Astrocyte (in vitro differentiated cells and primary cell): ENCODE data around the gene DDAH1. TPM values are rescaled to one million over a fixed set of nuclear protein-coding genes. Genes with fewer than 3 reads are reported as not detected.
A peak's percentile ranks its signal among the peaks of the same experiment; 100 is the strongest.

Experiments
- DNase-seq: peaks from one replicate; pipeline ENCODE4 v3.0.0-alpha.2; 2010; ENCODE audit warnings: low read depth
- FAIRE-seq: peaks from 2 replicates; lab custom pipeline; 2011; peaks lifted over from hg19 to GRCh38; lab: Jason Lieb, UNC
- H2AFZ ChIP-seq: 2 replicates; pipeline ENCODE4 v1.6.0; 2012; ENCODE audit warnings: low read depth, low read length, inconsistent platforms
- H3K27ac ChIP-seq: 2 replicates; pipeline ENCODE4 v1.5.1; 2011; ENCODE audit warnings: low read depth, low read length, inconsistent platforms
- H3K27me3 ChIP-seq: 2 replicates; pipeline ENCODE4 v1.6.0; 2011; ENCODE audit warnings: low read length, inconsistent platforms; ENCODE audit not compliant: insufficient read depth
- H3K36me3 ChIP-seq: 2 replicates; pipeline ENCODE4 v1.5.1; 2011; ENCODE audit warnings: low read length, inconsistent platforms; ENCODE audit not compliant: insufficient read depth
- H3K4me1 ChIP-seq: 2 replicates; pipeline ENCODE4 v1.5.1; 2011; ENCODE audit warnings: low read length, inconsistent platforms; ENCODE audit not compliant: insufficient read depth
- H3K4me2 ChIP-seq: 2 replicates; pipeline ENCODE4 v1.6.0; 2012; ENCODE audit warnings: low read length, inconsistent platforms
- H3K4me3 ChIP-seq: 2 replicates; pipeline ENCODE4 v1.5.1; 2011; ENCODE audit warnings: low read depth, mild to moderate bottlenecking, low read length, inconsistent platforms; ENCODE audit not compliant: insufficient read depth
- H3K79me2 ChIP-seq: 2 replicates; pipeline ENCODE4 v1.6.0; 2012; ENCODE audit warnings: mild to moderate bottlenecking, low read length, inconsistent platforms; ENCODE audit not compliant: insufficient read depth
- H3K9ac ChIP-seq: 2 replicates; pipeline ENCODE4 v1.6.0; 2012; ENCODE audit warnings: mild to moderate bottlenecking, low read length, inconsistent platforms
- H3K9me3 ChIP-seq: 2 replicates; pipeline ENCODE4 v1.5.1; 2012; ENCODE audit warnings: low read depth, mild to moderate bottlenecking, low read length, inconsistent platforms; ENCODE audit not compliant: insufficient read depth
- H4K20me1 ChIP-seq: 2 replicates; pipeline ENCODE4 v1.6.0; 2012; ENCODE audit warnings: low read length, inconsistent platforms; ENCODE audit not compliant: insufficient read depth
- H3K27ac Mint-ChIP-seq: one replicate; pipeline ENCODE4 v1.8.0; 2021; ENCODE audit warnings: mild to moderate bottlenecking, mixed read lengths; ENCODE audit not compliant: unreplicated experiment
- H3K27me3 Mint-ChIP-seq: one replicate; pipeline ENCODE4 v1.8.0; 2021; ENCODE audit warnings: low read depth, mixed read lengths; ENCODE audit not compliant: unreplicated experiment
- H3K36me3 Mint-ChIP-seq: one replicate; pipeline ENCODE4 v1.8.0; 2021; ENCODE audit warnings: low read depth, mixed read lengths; ENCODE audit not compliant: unreplicated experiment
- H3K4me1 Mint-ChIP-seq: one replicate; pipeline ENCODE4 v1.8.0; 2021; ENCODE audit warnings: low read depth, mixed read lengths; ENCODE audit not compliant: unreplicated experiment
- H3K4me3 Mint-ChIP-seq: one replicate; pipeline ENCODE4 v1.8.0; 2021; ENCODE audit warnings: mild to moderate bottlenecking, moderate library complexity, mixed read lengths; ENCODE audit not compliant: unreplicated experiment
- H3K9me3 Mint-ChIP-seq: one replicate; pipeline ENCODE4 v1.8.0; 2021; ENCODE audit warnings: mild to moderate bottlenecking, mixed read lengths; ENCODE audit not compliant: unreplicated experiment
- EZH2 ChIP-seq: IDR thresholded peaks from 2 replicates; pipeline ENCODE4 v1.6.1; 2012; ENCODE audit warnings: mild to moderate bottlenecking, low read length, inconsistent platforms; ENCODE audit not compliant: insufficient read depth
- total RNA-seq: library from RNA; stranded (reverse); gene quantifications from 2 replicates; pipeline ENCODE4 v1.2.1, GENCODE V29; 2021
- TF ChIP-seq, protein P1 (sequence below): IDR thresholded peaks from 2 replicates; pipeline ENCODE4 v1.5.1; 2011; ENCODE audit warnings: low read depth, mild to moderate bottlenecking, inconsistent platforms, low read length, moderate library complexity; ENCODE audit not compliant: insufficient read depth

Gene DDAH1
- total RNA-seq, 1 donor from 2014 or later, result 112 TPM

DNA sequence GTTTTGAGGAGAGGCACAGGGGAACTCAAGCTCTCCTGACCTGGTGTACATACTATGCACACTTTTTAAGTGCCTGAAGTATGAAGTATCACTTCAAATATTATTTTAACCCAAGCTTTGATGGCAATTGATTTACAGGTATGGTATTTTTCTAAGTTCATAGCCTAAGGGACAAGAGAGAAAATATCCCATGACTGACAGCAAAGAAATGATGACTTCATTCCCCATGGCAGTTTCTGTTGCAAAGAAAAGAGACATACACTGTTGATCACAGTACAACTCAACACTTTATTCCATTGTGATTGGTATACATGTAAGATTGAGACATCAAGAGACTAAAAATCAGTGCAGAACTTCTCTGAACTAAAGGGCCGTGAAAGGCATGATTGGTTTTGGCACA, 146.7 kb downstream of the DDAH1 start:
- H3K27me3 ChIP-seq, result no peaks in the 10 kb centered on the region
- TF ChIP-seq, protein P1, sequence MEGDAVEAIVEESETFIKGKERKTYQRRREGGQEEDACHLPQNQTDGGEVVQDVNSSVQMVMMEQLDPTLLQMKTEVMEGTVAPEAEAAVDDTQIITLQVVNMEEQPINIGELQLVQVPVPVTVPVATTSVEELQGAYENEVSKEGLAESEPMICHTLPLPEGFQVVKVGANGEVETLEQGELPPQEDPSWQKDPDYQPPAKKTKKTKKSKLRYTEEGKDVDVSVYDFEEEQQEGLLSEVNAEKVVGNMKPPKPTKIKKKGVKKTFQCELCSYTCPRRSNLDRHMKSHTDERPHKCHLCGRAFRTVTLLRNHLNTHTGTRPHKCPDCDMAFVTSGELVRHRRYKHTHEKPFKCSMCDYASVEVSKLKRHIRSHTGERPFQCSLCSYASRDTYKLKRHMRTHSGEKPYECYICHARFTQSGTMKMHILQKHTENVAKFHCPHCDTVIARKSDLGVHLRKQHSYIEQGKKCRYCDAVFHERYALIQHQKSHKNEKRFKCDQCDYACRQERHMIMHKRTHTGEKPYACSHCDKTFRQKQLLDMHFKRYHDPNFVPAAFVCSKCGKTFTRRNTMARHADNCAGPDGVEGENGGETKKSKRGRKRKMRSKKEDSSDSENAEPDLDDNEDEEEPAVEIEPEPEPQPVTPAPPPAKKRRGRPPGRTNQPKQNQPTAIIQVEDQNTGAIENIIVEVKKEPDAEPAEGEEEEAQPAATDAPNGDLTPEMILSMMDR, result no peak
- no peak for TF ChIP-seq EZH2
- H3K4me1 ChIP-seq, result peaks cover 71% of the 10 kb centered on the region
- Mint-ChIP-seq H3K27ac (peak overlapping the region; percentile 34), H3K36me3 (peaks cover 9% of the 10 kb centered on the region), H3K27me3 (no peaks in the 10 kb centered on the region), H3K4me3 (no peak overlapping the region), H3K9me3 (no peaks in the 10 kb centered on the region), H3K4me1 (peaks cover 71% of the 10 kb centered on the region)
- H3K9ac ChIP-seq, result no peak overlapping the region
- no peak overlapping the region for H2AFZ ChIP-seq
- H3K9me3 ChIP-seq, result no peaks in the 10 kb centered on the region
- H3K79me2 ChIP-seq, result no peaks in the 10 kb centered on the region
- H3K4me2 ChIP-seq, result no peak overlapping the region
- DNase-seq, result no peak
- peak; percentile 54 for FAIRE-seq
- H3K36me3 ChIP-seq, result peaks cover 4% of the 10 kb centered on the region
- H4K20me1 ChIP-seq, result no peaks in the 10 kb centered on the region
- H3K27ac ChIP-seq, result no peak overlapping the region
- no peak overlapping the region for H3K4me3 ChIP-seq

DNA sequence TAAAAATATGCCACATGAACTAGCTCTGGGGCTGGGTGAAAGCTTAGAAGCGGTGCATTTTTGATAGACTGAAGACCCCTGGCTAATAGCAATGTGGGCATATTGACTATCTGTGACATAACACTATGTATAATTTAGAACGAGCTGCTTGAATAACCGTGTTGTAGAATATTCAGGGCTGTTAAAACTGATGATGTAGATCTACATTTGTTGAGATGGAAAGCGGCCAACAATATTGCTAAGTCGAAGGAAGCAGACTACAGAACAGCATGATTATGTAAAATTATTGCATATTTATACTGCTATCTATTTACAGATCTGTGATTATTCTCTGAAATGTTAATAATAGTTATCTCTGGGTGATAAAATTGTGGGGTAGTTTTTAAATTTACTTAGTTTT, 147.4 kb downstream of the DDAH1 start:
- Histone ChIP-seq H3K27ac (no peak overlapping the region), H3K4me3 (no peak overlapping the region), H4K20me1 (no peaks in the 10 kb centered on the region), H3K79me2 (no peaks in the 10 kb centered on the region), H3K4me2 (no peak overlapping the region), H3K9me3 (no peaks in the 10 kb centered on the region), H3K27me3 (no peaks in the 10 kb centered on the region), H3K36me3 (peaks cover 4% of the 10 kb centered on the region), H3K9ac (no peak overlapping the region), H2AFZ (no peak overlapping the region), H3K4me1 (peaks cover 67% of the 10 kb centered on the region)
- Mint-ChIP-seq H3K4me3 (no peak overlapping the region), H3K36me3 (peaks cover 7% of the 10 kb centered on the region), H3K27me3 (no peaks in the 10 kb centered on the region), H3K4me1 (peaks cover 71% of the 10 kb centered on the region), H3K27ac (no peak overlapping the region), H3K9me3 (no peaks in the 10 kb centered on the region)
- FAIRE-seq (no peak), DNase-seq (no peak)
- TF ChIP-seq EZH2, result no peak
- TF ChIP-seq, protein P1, result no peak

DNA sequence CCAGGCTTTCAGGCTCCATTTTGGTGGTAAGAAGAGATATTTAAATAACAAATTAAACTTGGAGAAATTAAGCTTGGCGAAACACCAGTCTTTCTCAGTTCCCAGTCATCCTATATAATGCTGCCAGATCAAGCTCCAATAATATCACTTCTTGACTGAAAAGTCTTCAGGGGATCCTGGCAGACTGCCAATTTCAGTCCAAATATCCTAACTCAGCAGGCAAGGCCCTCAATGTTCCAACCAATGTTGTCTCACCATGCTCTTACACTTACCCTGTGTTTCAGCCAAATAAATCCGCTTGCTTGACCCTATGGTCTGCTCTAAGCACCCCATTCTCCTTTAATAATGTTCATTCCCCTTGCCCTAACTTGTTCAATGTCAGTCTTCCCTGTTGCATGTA, 148.6 kb downstream of the DDAH1 start:
- Mint-ChIP-seq H3K27me3 (no peaks in the 10 kb centered on the region), H3K9me3 (no peaks in the 10 kb centered on the region), H3K4me3 (no peak overlapping the region), H3K27ac (peak overlapping the region; percentile 63), H3K4me1 (peaks cover 71% of the 10 kb centered on the region), H3K36me3 (peaks cover 7% of the 10 kb centered on the region)
- no peaks in the 10 kb centered on the region for H3K27me3 ChIP-seq
- H3K79me2 ChIP-seq, result no peaks in the 10 kb centered on the region
- no peaks in the 10 kb centered on the region for H4K20me1 ChIP-seq
- TF ChIP-seq EZH2, result no peak
- TF ChIP-seq, protein P1, result no peak
- H3K4me1 ChIP-seq, result peaks cover 61% of the 10 kb centered on the region
- peaks cover 4% of the 10 kb centered on the region for H3K36me3 ChIP-seq
- no peak for FAIRE-seq
- no peak overlapping the region for H3K4me2 ChIP-seq
- H3K9ac ChIP-seq, result no peak overlapping the region
- no peak for DNase-seq
- H3K27ac ChIP-seq, result no peak overlapping the region
- H2AFZ ChIP-seq, result no peak overlapping the region
- no peaks in the 10 kb centered on the region for H3K9me3 ChIP-seq
- H3K4me3 ChIP-seq, result no peak overlapping the region
